ENCODE measurements around the gene PSIP1. TPM values are rescaled to one million over a fixed set of nuclear protein-coding genes. Genes with fewer than 3 reads are reported as not detected.

The PSIP1 gene
- total and polyA plus RNA-seq, 9 of the 15 experiments (the other 6 are each of a cell fraction or from before 2014, with no cell fraction given): 18.8 to 119 (median 59.9) TPM

DNA sequence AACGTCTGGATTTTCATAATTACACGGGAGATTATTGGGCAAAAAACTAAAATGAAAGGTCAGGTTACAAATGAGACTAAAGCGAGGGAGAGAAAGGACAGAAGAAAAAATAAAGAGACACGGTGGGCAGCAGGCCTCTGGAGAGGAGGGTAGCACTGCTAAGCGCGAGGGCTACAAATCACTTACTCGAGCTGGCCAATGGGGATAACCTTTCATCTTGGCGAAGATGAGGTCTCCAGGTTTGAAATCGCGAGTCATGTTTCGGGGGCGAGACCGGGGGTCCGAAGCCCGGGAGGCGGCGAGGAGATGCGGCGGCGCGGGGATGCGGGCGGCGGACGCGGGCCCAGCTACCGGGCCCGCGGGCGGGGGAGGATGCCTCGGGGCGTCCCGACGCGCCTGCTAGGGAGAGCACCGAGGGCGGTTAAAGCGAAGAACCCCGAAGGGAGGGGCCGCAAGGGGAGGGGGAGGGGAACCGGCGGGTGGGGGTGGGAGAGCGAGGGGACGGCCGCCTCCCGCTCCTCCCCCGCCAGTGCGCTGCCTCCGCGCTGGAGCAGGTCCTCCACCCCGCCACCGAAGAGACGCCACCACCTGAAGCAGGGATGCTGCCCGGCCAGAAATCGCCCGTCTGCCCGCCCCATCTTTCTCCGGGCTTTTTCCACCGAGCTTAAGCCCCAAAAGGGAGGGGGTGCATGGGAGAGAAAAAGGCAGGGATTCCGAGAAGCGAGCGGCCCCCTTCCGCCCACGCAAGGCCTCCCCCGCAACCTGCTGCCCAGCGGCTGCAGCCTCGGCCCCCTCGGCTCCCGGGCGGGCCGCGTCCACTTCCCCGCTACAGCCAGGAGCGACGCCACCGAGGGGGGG is 610 bp downstream of the PSIP1 start (continued):
- TF ChIP-seq, protein P1, sequence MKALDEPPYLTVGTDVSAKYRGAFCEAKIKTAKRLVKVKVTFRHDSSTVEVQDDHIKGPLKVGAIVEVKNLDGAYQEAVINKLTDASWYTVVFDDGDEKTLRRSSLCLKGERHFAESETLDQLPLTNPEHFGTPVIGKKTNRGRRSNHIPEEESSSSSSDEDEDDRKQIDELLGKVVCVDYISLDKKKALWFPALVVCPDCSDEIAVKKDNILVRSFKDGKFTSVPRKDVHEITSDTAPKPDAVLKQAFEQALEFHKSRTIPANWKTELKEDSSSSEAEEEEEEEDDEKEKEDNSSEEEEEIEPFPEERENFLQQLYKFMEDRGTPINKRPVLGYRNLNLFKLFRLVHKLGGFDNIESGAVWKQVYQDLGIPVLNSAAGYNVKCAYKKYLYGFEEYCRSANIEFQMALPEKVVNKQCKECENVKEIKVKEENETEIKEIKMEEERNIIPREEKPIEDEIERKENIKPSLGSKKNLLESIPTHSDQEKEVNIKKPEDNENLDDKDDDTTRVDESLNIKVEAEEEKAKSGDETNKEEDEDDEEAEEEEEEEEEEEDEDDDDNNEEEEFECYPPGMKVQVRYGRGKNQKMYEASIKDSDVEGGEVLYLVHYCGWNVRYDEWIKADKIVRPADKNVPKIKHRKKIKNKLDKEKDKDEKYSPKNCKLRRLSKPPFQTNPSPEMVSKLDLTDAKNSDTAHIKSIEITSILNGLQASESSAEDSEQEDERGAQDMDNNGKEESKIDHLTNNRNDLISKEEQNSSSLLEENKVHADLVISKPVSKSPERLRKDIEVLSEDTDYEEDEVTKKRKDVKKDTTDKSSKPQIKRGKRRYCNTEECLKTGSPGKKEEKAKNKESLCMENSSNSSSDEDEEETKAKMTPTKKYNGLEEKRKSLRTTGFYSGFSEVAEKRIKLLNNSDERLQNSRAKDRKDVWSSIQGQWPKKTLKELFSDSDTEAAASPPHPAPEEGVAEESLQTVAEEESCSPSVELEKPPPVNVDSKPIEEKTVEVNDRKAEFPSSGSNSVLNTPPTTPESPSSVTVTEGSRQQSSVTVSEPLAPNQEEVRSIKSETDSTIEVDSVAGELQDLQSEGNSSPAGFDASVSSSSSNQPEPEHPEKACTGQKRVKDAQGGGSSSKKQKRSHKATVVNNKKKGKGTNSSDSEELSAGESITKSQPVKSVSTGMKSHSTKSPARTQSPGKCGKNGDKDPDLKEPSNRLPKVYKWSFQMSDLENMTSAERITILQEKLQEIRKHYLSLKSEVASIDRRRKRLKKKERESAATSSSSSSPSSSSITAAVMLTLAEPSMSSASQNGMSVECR (CRISPR knock-in tag; IDR thresholded peaks at IDR 0.05): peak; percentile 53; the same call in 1 of the 2 replicates
- peak in 1 of 2 experiments; percentile 80; a peak in 1 of 4 replicates for TF ChIP-seq MAZ (CRISPR knock-in tag; conservative IDR thresholded peaks at IDR 0.05 in 1 of 2, IDR thresholded peaks at IDR 0.05 in 1 of 2)
- TF ChIP-seq ZBTB7A (IDR thresholded peaks at IDR 0.05; ENCODE audit: borderline replicate concordance, control insufficient read depth, low read depth, low read length): 0 out of 2 replicates have a peak, but pooled peaks have one; percentile 12
- peak; percentile 13; the same call in 1 of the 2 replicates for TF ChIP-seq KLF16 (IDR thresholded peaks at IDR 0.05)
- TF ChIP-seq, protein P2, sequence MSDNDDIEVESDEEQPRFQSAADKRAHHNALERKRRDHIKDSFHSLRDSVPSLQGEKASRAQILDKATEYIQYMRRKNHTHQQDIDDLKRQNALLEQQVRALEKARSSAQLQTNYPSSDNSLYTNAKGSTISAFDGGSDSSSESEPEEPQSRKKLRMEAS (CRISPR knock-in tag; IDR thresholded peaks at IDR 0.05): 0 out of 2 replicates have a peak, but pooled peaks have one; percentile 12
- no peak for TF ChIP-seq ZKSCAN8 (CRISPR knock-in tag; IDR thresholded peaks at IDR 0.05)
- TF ChIP-seq COPS2 (conservative IDR thresholded peaks at IDR 0.05): no peak
- TF ChIP-seq, protein P3, sequence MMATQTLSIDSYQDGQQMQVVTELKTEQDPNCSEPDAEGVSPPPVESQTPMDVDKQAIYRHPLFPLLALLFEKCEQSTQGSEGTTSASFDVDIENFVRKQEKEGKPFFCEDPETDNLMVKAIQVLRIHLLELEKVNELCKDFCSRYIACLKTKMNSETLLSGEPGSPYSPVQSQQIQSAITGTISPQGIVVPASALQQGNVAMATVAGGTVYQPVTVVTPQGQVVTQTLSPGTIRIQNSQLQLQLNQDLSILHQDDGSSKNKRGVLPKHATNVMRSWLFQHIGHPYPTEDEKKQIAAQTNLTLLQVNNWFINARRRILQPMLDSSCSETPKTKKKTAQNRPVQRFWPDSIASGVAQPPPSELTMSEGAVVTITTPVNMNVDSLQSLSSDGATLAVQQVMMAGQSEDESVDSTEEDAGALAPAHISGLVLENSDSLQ (IDR thresholded peaks at IDR 0.05): peak; percentile 43; the same call in 1 of the 2 replicates
- no peak for TF ChIP-seq FOXJ2 (tag; IDR thresholded peaks at IDR 0.05)
- TF ChIP-seq, protein P4, sequence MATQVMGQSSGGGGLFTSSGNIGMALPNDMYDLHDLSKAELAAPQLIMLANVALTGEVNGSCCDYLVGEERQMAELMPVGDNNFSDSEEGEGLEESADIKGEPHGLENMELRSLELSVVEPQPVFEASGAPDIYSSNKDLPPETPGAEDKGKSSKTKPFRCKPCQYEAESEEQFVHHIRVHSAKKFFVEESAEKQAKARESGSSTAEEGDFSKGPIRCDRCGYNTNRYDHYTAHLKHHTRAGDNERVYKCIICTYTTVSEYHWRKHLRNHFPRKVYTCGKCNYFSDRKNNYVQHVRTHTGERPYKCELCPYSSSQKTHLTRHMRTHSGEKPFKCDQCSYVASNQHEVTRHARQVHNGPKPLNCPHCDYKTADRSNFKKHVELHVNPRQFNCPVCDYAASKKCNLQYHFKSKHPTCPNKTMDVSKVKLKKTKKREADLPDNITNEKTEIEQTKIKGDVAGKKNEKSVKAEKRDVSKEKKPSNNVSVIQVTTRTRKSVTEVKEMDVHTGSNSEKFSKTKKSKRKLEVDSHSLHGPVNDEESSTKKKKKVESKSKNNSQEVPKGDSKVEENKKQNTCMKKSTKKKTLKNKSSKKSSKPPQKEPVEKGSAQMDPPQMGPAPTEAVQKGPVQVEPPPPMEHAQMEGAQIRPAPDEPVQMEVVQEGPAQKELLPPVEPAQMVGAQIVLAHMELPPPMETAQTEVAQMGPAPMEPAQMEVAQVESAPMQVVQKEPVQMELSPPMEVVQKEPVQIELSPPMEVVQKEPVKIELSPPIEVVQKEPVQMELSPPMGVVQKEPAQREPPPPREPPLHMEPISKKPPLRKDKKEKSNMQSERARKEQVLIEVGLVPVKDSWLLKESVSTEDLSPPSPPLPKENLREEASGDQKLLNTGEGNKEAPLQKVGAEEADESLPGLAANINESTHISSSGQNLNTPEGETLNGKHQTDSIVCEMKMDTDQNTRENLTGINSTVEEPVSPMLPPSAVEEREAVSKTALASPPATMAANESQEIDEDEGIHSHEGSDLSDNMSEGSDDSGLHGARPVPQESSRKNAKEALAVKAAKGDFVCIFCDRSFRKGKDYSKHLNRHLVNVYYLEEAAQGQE (IDR thresholded peaks at IDR 0.05; ENCODE audit: borderline replicate concordance): no peak
- TF ChIP-seq, protein P4 (CRISPR knock-in tag; IDR thresholded peaks at IDR 0.05; ENCODE audit: low read depth): peak; percentile 56; the same call in 1 of the 2 replicates
- TF ChIP-seq ZNF589 (CRISPR knock-in tag; IDR thresholded peaks at IDR 0.05; ENCODE audit: low read depth): 0 out of 2 replicates have a peak, but pooled peaks have one; percentile 37

Measured in K562 (cell line).